Suprapubic skin (tissue), 4 donors: ENCODE data around the gene C22orf31. TPM values are rescaled to one million over a fixed set of nuclear protein-coding genes. Genes with fewer than 3 reads are reported as not detected.
A peak's percentile ranks its signal among the peaks of the same experiment; 100 is the strongest.

Experiments used
- DNase-seq, 2 donors: peaks; one replicate each; pipeline ENCODE4 v3.0.0-alpha.2; 2019; ENCODE audit warnings: low spot score in 2 of 2
- H3K27ac ChIP-seq: fragments of 200-600 bp; sonication (generic); one replicate; pipeline ENCODE4 v1.5.1; 2019
- H3K27me3 ChIP-seq: fragments of 200-600 bp; sonication (generic); one replicate; pipeline ENCODE4 v1.5.1; 2019
- H3K36me3 ChIP-seq: fragments of 200-600 bp; sonication (generic); one replicate; pipeline ENCODE4 v1.5.1; 2019
- H3K4me1 ChIP-seq: fragments of 200-600 bp; sonication (generic); one replicate; pipeline ENCODE4 v1.5.1; 2019
- H3K4me3 ChIP-seq: fragments of 200-600 bp; sonication (generic); one replicate; pipeline ENCODE4 v1.5.1; 2019; ENCODE audit warnings: mild to moderate bottlenecking
- H3K9me3 ChIP-seq: fragments of 200-600 bp; sonication (generic); one replicate; pipeline ENCODE4 v1.5.1; 2019
- CTCF ChIP-seq, 2 donors: fragments of 200-600 bp in 1 of 2; fragments of 450-650 bp in 1 of 2; sonication (generic) in 1 of 2; IDR thresholded peaks; one replicate each; pipeline ENCODE4 v1.5.1; 2016 to 2019; ENCODE audit warnings: antibody characterized with exemption in 2 of 2, mild to moderate bottlenecking in 1 of 2, moderate library complexity in 1 of 2
- EP300 ChIP-seq: sonication (generic); formaldehyde crosslinking; IDR thresholded peaks from one replicate; pipeline ENCODE4 v1.6.1; 2017; ENCODE audit warnings: antibody characterized with exemption
- POLR2A ChIP-seq, 2 donors: fragments of 450-650 bp; IDR thresholded peaks; one replicate each; pipeline ENCODE4 v1.6.1; 2017; ENCODE audit warnings: antibody characterized with exemption in 2 of 2, mild to moderate bottlenecking in 2 of 2, moderate library complexity in 2 of 2
- POLR2AphosphoS5 ChIP-seq, 3 donors: sonication (generic); formaldehyde crosslinking; IDR thresholded peaks; one replicate each; pipeline ENCODE4 v1.6.1; 2017; ENCODE audit warnings: antibody characterized with exemption in 3 of 3
- WGBS: methylation state at CpG from one replicate; pipeline ENCODE4 v1.1.5; 2018; 5-methylcytosine and 5-hydroxymethylcytosine counted together
- total RNA-seq, 4 donors: library from RNA; depleted of rRNA; stranded (reverse); fragments of >200 nt; gene quantifications; one replicate each; pipeline ENCODE4 v1.1.0, GENCODE V29; 2016

The C22orf31 gene
- total RNA-seq, 4 donors from 2014 or later: not detected

GRCh38 chr22:29032014-29032475 lies 29.6 kb downstream of the C22orf31 start:
- H3K27me3 ChIP-seq: no peaks in the 10 kb centered on the region
- H3K36me3 ChIP-seq: no peaks in the 10 kb centered on the region
- no peak overlapping the region for H3K4me3 ChIP-seq
- TF ChIP-seq POLR2A (IDR thresholded peaks at IDR 0.05) (no peak), EP300 (no peak), POLR2AphosphoS5 (IDR thresholded peaks at IDR 0.05) (no peak), CTCF (IDR thresholded peaks at IDR 0.05) (no peak)
- no peak for DNase-seq
- peaks cover 22% of the 10 kb centered on the region for H3K4me1 ChIP-seq
- H3K9me3 ChIP-seq: no peaks in the 10 kb centered on the region
- peak overlapping the region; percentile 88 for H3K27ac ChIP-seq
- WGBS: 66% methylated on average over 8 of the region's 8 CpGs

- peak overlapping the region; percentile 39 for H3K4me3 ChIP-seq
- TF ChIP-seq CTCF (IDR thresholded peaks at IDR 0.05) (no peak), EP300 (no peak), POLR2AphosphoS5 (IDR thresholded peaks at IDR 0.05) (peak in 1 of 3 donors; percentile 11)
- H3K36me3 ChIP-seq: no peaks in the 10 kb centered on the region
- H3K27ac ChIP-seq: peak overlapping the region; percentile 88
- DNase-seq: peak in 1 of 2 donors; percentile 78
- peaks cover 22% of the 10 kb centered on the region for H3K4me1 ChIP-seq
- WGBS: 57% methylated on average over 15 of the region's 18 CpGs
- no peaks in the 10 kb centered on the region for H3K27me3 ChIP-seq
- no peaks in the 10 kb centered on the region for H3K9me3 ChIP-seq
Measured at GRCh38 chr22:29031227-29032011, 30.2 kb downstream of the C22orf31 start.

GRCh38 chr22:29030618-29031226 lies 30.9 kb downstream of the C22orf31 start:
- Histone ChIP-seq H3K36me3 (no peaks in the 10 kb centered on the region), H3K4me1 (peaks cover 22% of the 10 kb centered on the region), H3K27me3 (no peaks in the 10 kb centered on the region), H3K9me3 (no peaks in the 10 kb centered on the region), H3K4me3 (peak overlapping the region; percentile 39), H3K27ac (peak overlapping the region; percentile 88)
- no peak for DNase-seq
- WGBS: 14% methylated on average over 20 of the region's 32 CpGs
- peak in 1 of 3 donors; percentile 38 for TF ChIP-seq POLR2AphosphoS5 (IDR thresholded peaks at IDR 0.05)
- TF ChIP-seq POLR2A (IDR thresholded peaks at IDR 0.05): no peak

- Histone ChIP-seq H3K4me1 (peaks cover 22% of the 10 kb centered on the region), H3K27me3 (no peaks in the 10 kb centered on the region), H3K4me3 (peak overlapping the region; percentile 39), H3K9me3 (no peaks in the 10 kb centered on the region), H3K27ac (peak overlapping the region; percentile 88), H3K36me3 (no peaks in the 10 kb centered on the region)
- TF ChIP-seq POLR2AphosphoS5 (IDR thresholded peaks at IDR 0.05) (no peak), EP300 (no peak), CTCF (IDR thresholded peaks at IDR 0.05) (no peak), POLR2A (IDR thresholded peaks at IDR 0.05) (no peak)
- no peak for DNase-seq
- 27% methylated on average over 20 of the region's 20 CpGs for WGBS
Measured at GRCh38 chr22:29030016-29030617, 31.5 kb downstream of the C22orf31 start.

GRCh38 chr22:29029202-29030000 lies 32.2 kb downstream of the C22orf31 start:
- WGBS: 93% methylated on average over 9 of the region's 9 CpGs
- Histone ChIP-seq H3K4me3 (no peak overlapping the region), H3K27me3 (no peaks in the 10 kb centered on the region), H3K27ac (no peak overlapping the region), H3K36me3 (no peaks in the 10 kb centered on the region), H3K4me1 (peaks cover 22% of the 10 kb centered on the region), H3K9me3 (no peaks in the 10 kb centered on the region)
- DNase-seq: no peak
- TF ChIP-seq POLR2AphosphoS5 (IDR thresholded peaks at IDR 0.05) (no peak), CTCF (IDR thresholded peaks at IDR 0.05) (no peak), POLR2A (IDR thresholded peaks at IDR 0.05) (no peak), EP300 (no peak)
